Measurements from ENCODE around the gene TSPAN3. TPM values are rescaled to one million over a fixed set of nuclear protein-coding genes. Genes with fewer than 3 reads are reported as not detected.
A peak's percentile ranks its signal among the peaks of the same experiment; 100 is the strongest.

The TSPAN3 gene
- total and polyA plus RNA-seq, 2 donors (not counting 1 experiment from before 2014, with no cell fraction given), result 109 to 130 TPM

GRCh38 chr15:77071305-77072223, 655 bp upstream of the TSPAN3 start:
- Histone ChIP-seq H2AFZ (ENCODE audit: insufficient read depth, low read depth, low read length, poor library complexity, severe bottlenecking) (peak overlapping the region; percentile 78), H3K36me3 (replicated peaks in 1 of 2; ENCODE audit: control extremely low read depth in 1 of 2, control insufficient read depth in 1 of 2, extremely low read depth in 1 of 2, insufficient read depth in 2 of 2, low read length in 1 of 2) (peaks cover 0 to 3% of the 10 kb centered on the region in 2 experiments), H3K27me3 (replicated peaks in 1 of 4; ENCODE audit: control extremely low read depth in 1 of 4, control insufficient read depth in 3 of 4, insufficient read depth in 4 of 4, low read length in 3 of 4) (no peaks in the 10 kb centered on the region), H3K9ac (ENCODE audit: low read length) (peak overlapping the region; percentile 94), H3K4me2 (replicated peaks; ENCODE audit: low read depth, low read length, poor library complexity, severe bottlenecking) (peak overlapping the region; percentile 81), H3K4me3 (ENCODE audit: control extremely low read depth in 1 of 5, extremely low read depth in 1 of 5, insufficient read depth in 1 of 5, low read depth in 2 of 5, low read length in 4 of 5) (peak overlapping the region in 4 of 5 experiments; percentile 69 to 92 (median 78)), H3K4me1 (ENCODE audit: control insufficient read depth in 2 of 2, insufficient read depth in 2 of 2, low read length in 2 of 2) (peaks cover 40 to 41% of the 10 kb centered on the region in 2 donors), H4K20me1 (ENCODE audit: control insufficient read depth, insufficient read depth, low read length, poor library complexity, severe bottlenecking) (no peaks in the 10 kb centered on the region), H3K79me2 (ENCODE audit: control insufficient read depth, insufficient read depth, low read length) (peaks cover 53% of the 10 kb centered on the region), H3K27ac (ENCODE audit: low read length in 2 of 2) (peak overlapping the region; percentile 58 to 84), H3K9me3 (ENCODE audit: control extremely low read depth in 1 of 3, control insufficient read depth in 2 of 3, insufficient read depth in 1 of 3, low read length in 2 of 3) (no peaks in the 10 kb centered on the region)
- peaks cover 50% of the 10 kb centered on the region for H3K4me1 Mint-ChIP-seq
- peak overlapping the region; percentile 87 for H3K4me3 Mint-ChIP-seq
- no peaks in the 10 kb centered on the region for H3K27me3 Mint-ChIP-seq
- POLR2A ChIA-PET, result interaction anchor here (0.6 to 1.2 kb wide), 3 partner anchors 76 to 312 kb away, joined by 3 read pairs; partner anchors contain the start of gene PSTPIP1
- no peaks in the 10 kb centered on the region for H3K9me3 Mint-ChIP-seq (ENCODE audit: insufficient read depth)
- WGBS (ENCODE audit: insufficient coverage), result 97% methylated on average over 8 of the region's 15 CpGs
- intact Hi-C loops (cut with micrococcal nuclease), result loop anchor here (1.0 to 5.0 kb wide), 5 partner anchors 12 to 349 kb away; partner anchors contain the start of genes HMG20A, PEAK1, PSTPIP1 and RCN2
- no peak for TF ChIP-seq CTCF (IDR thresholded peaks at IDR 0.05)
- no peak for TF ChIP-seq EZH2 (IDR thresholded peaks at IDR 0.05; ENCODE audit: borderline replicate concordance, insufficient read depth, low read depth, low read length, poor library complexity, severe bottlenecking)
- DNase-seq, result no peak
- H3K27ac Mint-ChIP-seq, result peak overlapping the region; percentile 94
- no peak for ATAC-seq (ENCODE audit: low read depth)
- CTCF ChIA-PET, result interaction anchor here (1.0 kb wide), 1 partner anchor 49 kb away, joined by 3 read pairs; no protein-coding TSS in a partner anchor

All from B cell (primary cell).